WI38 (cell line): Measurements from ENCODE around the gene SOCS1.

Source experiments
- H3K4me3 ChIP-seq: 2 replicates; pipeline ENCODE4 v1.5.1; 2011; ENCODE audit warnings: low read depth, mild to moderate bottlenecking, control low read depth, low read length
- CTCF ChIP-seq: IDR thresholded peaks from 2 replicates; pipeline ENCODE4 v1.5.1; 2012; ENCODE audit warnings: low read depth, mild to moderate bottlenecking, control low read depth, low read length

The SOCS1 gene

GRCh38 chr16:11236461-11237254 lies 19.3 kb downstream of the SOCS1 start:
- no peak for TF ChIP-seq CTCF
- no peak overlapping the region for H3K4me3 ChIP-seq

GRCh38 chr16:11235703-11235991 lies 20.4 kb downstream of the SOCS1 start:
- no peak overlapping the region for H3K4me3 ChIP-seq
- no peak for TF ChIP-seq CTCF

DNA sequence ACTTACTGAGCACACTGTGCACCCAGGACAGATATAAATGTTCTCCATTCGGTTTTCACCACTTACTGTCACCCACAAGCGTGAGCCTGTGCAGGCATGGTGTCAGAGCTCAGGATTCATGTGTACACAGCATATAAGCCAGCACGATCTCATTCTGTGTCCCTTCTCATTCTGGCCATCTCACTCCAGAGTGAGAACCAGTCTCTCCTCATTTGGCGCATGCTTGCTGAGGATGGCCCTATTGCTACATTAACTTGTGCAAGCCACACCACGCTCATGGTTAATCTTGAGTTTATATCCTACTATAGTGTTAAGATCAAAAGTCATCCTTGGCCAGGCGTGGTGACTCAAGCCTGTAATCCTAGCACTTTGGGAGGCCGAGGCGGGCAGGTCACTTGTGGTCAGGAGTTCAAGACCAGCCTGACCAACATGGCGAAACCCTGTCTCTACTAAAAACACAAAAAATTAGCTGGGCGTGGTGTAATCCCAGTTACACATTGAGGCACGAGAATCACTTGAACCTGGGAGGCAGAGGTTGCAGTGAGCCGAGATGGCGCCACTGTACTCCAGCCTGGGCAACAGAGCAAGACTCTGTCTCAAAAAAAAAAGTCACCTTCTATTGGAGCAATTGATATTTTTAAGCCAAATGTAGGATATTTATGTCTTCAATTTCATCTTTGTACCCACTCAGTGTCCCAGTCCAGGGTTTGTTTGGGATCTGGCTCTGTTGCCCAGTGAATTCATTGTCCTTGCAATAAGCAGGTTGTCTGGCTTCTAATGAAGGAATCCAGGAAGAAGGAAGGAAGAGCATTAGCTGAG lies 20.9 kb downstream of the SOCS1 start:
- TF ChIP-seq CTCF, result no peak

DNA sequence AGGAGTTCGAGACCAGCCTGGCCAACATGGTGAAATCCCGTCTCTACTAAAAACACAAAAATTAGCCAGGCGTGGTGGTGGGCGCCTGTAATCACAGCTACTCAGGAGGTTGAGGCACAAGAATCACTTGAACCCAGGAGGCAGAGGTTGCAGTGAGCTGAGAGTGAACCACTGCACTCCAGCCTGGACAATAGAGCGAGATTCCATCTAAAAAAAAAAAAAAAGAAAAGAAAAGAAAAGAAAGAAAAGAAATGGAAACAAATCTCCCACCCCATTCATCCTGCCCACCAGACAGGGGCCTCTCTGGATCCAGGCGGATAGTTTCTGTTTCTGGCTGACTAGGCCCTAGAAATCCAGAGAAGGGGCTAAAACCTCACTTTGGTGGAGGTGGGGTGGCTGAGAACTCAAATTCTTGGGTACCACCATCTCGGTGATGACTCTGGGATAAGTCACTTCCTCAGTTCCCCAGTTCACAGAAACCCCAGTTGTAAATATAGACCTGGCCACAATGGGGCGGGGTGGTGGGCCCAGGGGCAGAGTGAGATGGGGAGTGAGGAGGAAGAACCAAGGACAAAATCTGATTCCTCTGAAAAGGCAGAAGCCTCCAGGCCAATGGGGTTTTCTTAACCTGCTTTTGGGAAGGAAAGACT lies 22.2 kb downstream of the SOCS1 start:
- TF ChIP-seq CTCF, result no peak
- no peak overlapping the region for H3K4me3 ChIP-seq

More for the DNA sequence above, 20.9 kb downstream of the SOCS1 start:
- H3K4me3 ChIP-seq, result no peak overlapping the region

- H3K4me3 ChIP-seq, result no peak overlapping the region
- no peak for TF ChIP-seq CTCF
Observed at GRCh38 chr16:11232852-11233726, 22.9 kb downstream of the SOCS1 start.

DNA sequence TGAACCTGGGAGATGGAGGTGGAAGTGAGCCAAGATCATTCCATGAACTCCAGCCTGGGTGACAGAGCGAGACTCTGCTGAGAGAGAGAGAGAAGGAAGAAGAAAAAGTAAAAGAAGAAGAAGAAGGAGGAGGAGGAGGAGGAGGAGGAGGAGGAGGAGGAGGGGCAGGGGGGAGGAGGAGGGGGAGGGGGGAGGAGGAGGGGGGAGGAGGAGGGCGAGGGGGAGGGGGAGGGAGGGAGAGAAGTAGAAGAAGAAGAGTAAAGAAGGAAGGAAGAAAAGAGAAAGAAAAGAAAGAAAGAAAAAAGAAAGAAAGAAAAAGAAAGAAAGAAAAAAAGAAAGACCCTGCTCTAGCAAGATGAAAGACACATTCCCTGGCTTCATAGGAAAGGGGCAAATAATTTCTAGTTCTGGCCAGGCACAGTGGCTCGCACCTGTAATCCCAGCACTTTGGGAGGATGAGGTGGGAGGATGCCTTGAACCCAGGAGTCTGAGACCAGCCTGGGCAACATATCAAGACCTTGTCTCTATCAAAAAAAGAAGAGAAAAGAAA lies 23.6 kb downstream of the SOCS1 start:
- TF ChIP-seq CTCF, result no peak
- H3K4me3 ChIP-seq, result no peak overlapping the region
